GM12878 (cell line): ENCODE measurements around the gene SH3GL2. TPM values are rescaled to one million over a fixed set of nuclear protein-coding genes. Genes with fewer than 3 reads are reported as not detected.

Experiments used
- ATAC-seq: fragments of 200-7000 bp; cut with Tn5 transposase; 3 replicates; pipeline ENCODE4 v1.9.1; 2020; ENCODE audit warnings: mild to moderate bottlenecking, moderate library complexity
- BruUV-seq: library from RNA; stranded (reverse); fragments of 400-500 nt; replicated peaks from 2 replicates; lab custom pipeline; 2021; lab: Mats Ljungman, UMichigan
- CTCF ChIA-PET: fragments of 300-600 bp; sonication (Branson Sonifier 250); formaldehyde crosslinking; extraction: SDS; loops from one replicate; lab custom pipeline; 2021; ENCODE audit warnings: inconsistent platforms; lab: Yijun Ruan, JAX
- POLR2A ChIA-PET: fragments of 350-600 bp; formaldehyde crosslinking; extraction: SDS; loops from one replicate; lab custom pipeline; 2021; ENCODE audit warnings: inconsistent platforms; lab: Charles Lee
- RAD21 ChIA-PET: fragments of 300-600 bp; sonication (Branson Sonifier 250); formaldehyde crosslinking; loops from one replicate; lab custom pipeline; 2023; ENCODE audit warnings: antibody characterized with exemption; ENCODE audit not compliant: unreplicated experiment; lab: Charles Lee
- SMC1A ChIA-PET: fragments of 300-600 bp; sonication (Branson Sonifier 250); formaldehyde crosslinking; loops from one replicate; lab custom pipeline; 2023; ENCODE audit not compliant: unreplicated experiment, uncharacterized antibody; lab: Charles Lee
- DNase-seq: peaks from one replicate; pipeline ENCODE4 v3.0.0-alpha.2; 2011; ENCODE audit warnings: low read depth, low spot score
- FAIRE-seq: peaks from 3 replicates; lab custom pipeline; 2011; peaks lifted over from hg19 to GRCh38; lab: Jason Lieb, UNC
- H2AFZ ChIP-seq: 2 replicates; pipeline ENCODE4 v1.6.0; 2011; ENCODE audit warnings: low read depth, low read length, control low read depth; ENCODE audit not compliant: control insufficient read depth
- H3K27ac ChIP-seq: 2 replicates; pipeline ENCODE4 v1.5.1; 2011; ENCODE audit warnings: control low read depth; ENCODE audit not compliant: control insufficient read depth, insufficient read depth
- H3K27me3 ChIP-seq, 2 experiments: replicated peaks in 1 of 2; 2 replicates each; pipeline versions ENCODE4 v1.6.0 to v1.6.1; 2011; ENCODE audit warnings: low read length in 1 of 2; ENCODE audit not compliant: control insufficient read depth in 2 of 2, insufficient read depth in 2 of 2
- H3K36me3 ChIP-seq, 2 experiments: 2 replicates each; pipeline ENCODE4 v1.5.1; 2011; ENCODE audit warnings: low read length in 1 of 2; ENCODE audit not compliant: control insufficient read depth in 2 of 2, insufficient read depth in 2 of 2
- H3K4me1 ChIP-seq: 2 replicates; pipeline ENCODE4 v1.6.1; 2011; ENCODE audit warnings: mild to moderate bottlenecking, low read length, moderate library complexity, mixed read lengths; ENCODE audit not compliant: control insufficient read depth, insufficient read depth
- H3K4me2 ChIP-seq: 2 replicates; pipeline ENCODE4 v1.6.0; 2011; ENCODE audit warnings: control low read depth; ENCODE audit not compliant: control insufficient read depth, insufficient read depth
- H3K4me3 ChIP-seq: fragments of 200-600 bp; sonication (generic); 2 replicates; pipeline ENCODE4 v1.5.1; 2016
- H3K79me2 ChIP-seq: 2 replicates; pipeline ENCODE4 v1.6.0; 2011; ENCODE audit warnings: low read length; ENCODE audit not compliant: control insufficient read depth, insufficient read depth
- H3K9ac ChIP-seq: 2 replicates; pipeline ENCODE4 v1.8.0; 2011; ENCODE audit warnings: low read length, control low read depth, mixed read lengths; ENCODE audit not compliant: control insufficient read depth, insufficient read depth
- H3K9me3 ChIP-seq: replicated peaks from 3 replicates; pipeline ENCODE4 v1.5.1; 2011; ENCODE audit warnings: mild to moderate bottlenecking, low read length; ENCODE audit not compliant: control insufficient read depth, insufficient read depth
- H4K20me1 ChIP-seq: 2 replicates; pipeline ENCODE4 v1.6.0; 2011; ENCODE audit not compliant: control insufficient read depth, insufficient read depth
- BMI1 ChIP-seq: fragments of 450-650 bp; IDR thresholded peaks from 2 replicates; pipeline ENCODE4 v1.6.1; 2016; ENCODE audit warnings: mild to moderate bottlenecking, moderate library complexity, borderline replicate concordance
- CBFB ChIP-seq: IDR thresholded peaks from 2 replicates; pipeline ENCODE4 v1.6.1; 2016; ENCODE audit warnings: antibody characterized with exemption, low read depth
- CHD4 ChIP-seq: fragments of 200-600 bp; sonication (generic); IDR thresholded peaks from 2 replicates; pipeline ENCODE4 v1.6.1; 2016; ENCODE audit warnings: mild to moderate bottlenecking
- EP300 ChIP-seq, 2 experiments: fragments of 150-350 bp in 1 of 2; IDR thresholded peaks; 2 replicates each; pipeline ENCODE4 v1.6.1; 2011 to 2012; ENCODE audit warnings: low read depth in 2 of 2, low read length in 2 of 2, borderline replicate concordance in 1 of 2, improper control_type of control experiment in 1 of 2, inconsistent platforms in 1 of 2; ENCODE audit not compliant: control insufficient read depth in 1 of 2
- ESRRA ChIP-seq: IDR thresholded peaks from 2 replicates; pipeline ENCODE4 v1.6.1; 2012; ENCODE audit warnings: mild to moderate bottlenecking, low read length, improper control_type of control experiment
- GABPA ChIP-seq: IDR thresholded peaks from 2 replicates; pipeline ENCODE4 v1.6.1; 2014; ENCODE audit warnings: antibody characterized with exemption, low read depth, mild to moderate bottlenecking, inconsistent platforms
- HDAC2 ChIP-seq: fragments of 200-600 bp; sonication (generic); IDR thresholded peaks from 2 replicates; pipeline ENCODE4 v1.6.1; 2017
- KDM1A ChIP-seq: fragments of 200-600 bp; sonication (generic); IDR thresholded peaks from 2 replicates; pipeline ENCODE4 v1.6.1; 2016; ENCODE audit warnings: borderline replicate concordance
- MAX ChIP-seq: IDR thresholded peaks from 2 replicates; pipeline ENCODE4 v1.6.1; 2012; ENCODE audit warnings: low read depth, low read length, improper control_type of control experiment
- MEF2A ChIP-seq: IDR thresholded peaks from 2 replicates; pipeline ENCODE4 v1.6.1; 2011; ENCODE audit warnings: low read depth, mild to moderate bottlenecking, low read length, moderate library complexity; ENCODE audit not compliant: insufficient read depth
- SMAD1 ChIP-seq: fragments of 450-650 bp; IDR thresholded peaks from 2 replicates; pipeline ENCODE4 v1.6.1; 2018; ENCODE audit warnings: mild to moderate bottlenecking, low read depth; ENCODE audit not compliant: partially characterized antibody
- TAF1 ChIP-seq: IDR thresholded peaks from 2 replicates; pipeline ENCODE4 v1.6.1; 2011; ENCODE audit warnings: mild to moderate bottlenecking, low read depth, low read length, borderline replicate concordance
- ZBED1 ChIP-seq: IDR thresholded peaks from 2 replicates; pipeline ENCODE4 v1.6.1; 2016; ENCODE audit warnings: borderline replicate concordance
- ZNF274 ChIP-seq: IDR thresholded peaks from one replicate; pipeline ENCODE4 v1.8.0; 2011; ENCODE audit not compliant: insufficient read length, insufficient read depth
- WGBS: methylation state at CpG from one replicate; pipeline ENCODE4 v1.1.6; 2016; ENCODE audit warnings: low lambda C conversion rate; ENCODE audit not compliant: insufficient replicate concordance, insufficient coverage; ENCODE audit errors: missing lambda C conversion rate; 5-methylcytosine and 5-hydroxymethylcytosine counted together
- in situ Hi-C: fragments of 300-500 bp; cut with MboI; formaldehyde crosslinking; loops from 9 replicates; pipeline ENCODE4 v1.14.3; 2018; ENCODE audit warnings: mixed read lengths
- intact Hi-C: fragments of 100-400 bp; cut with micrococcal nuclease; formaldehyde crosslinking; loops from one replicate; pipeline ENCODE4 v1.14.2; 2022; ENCODE audit not compliant: unreplicated experiment
- polyA plus RNA-seq, 11 experiments: library from polyadenylated mRNA; depleted of rRNA in 4 of 11; unstranded in 6 of 11; stranded (reverse) in 5 of 11; fragments of >200 nt; fragmentation: Nextera tagmentation in 4 of 11; fragmentation: Illumina TruSeq in 1 of 11; extraction: Ambion mirVana in 4 of 11; extraction: Trizol in 1 of 11; gene quantifications; 1 replicate in 1 of 11; 2 replicates in 10 of 11; pipeline versions ENCODE4 v1.2.1 to v1.2.3, GENCODE V29; 2011 to 2016; ENCODE audit warnings: inconsistent platforms in 2 of 11, missing spikeins in 2 of 11, low read depth in 1 of 11
- total RNA-seq, 4 experiments: library from RNA; depleted of rRNA in 3 of 4; stranded (reverse); fragments of >200 nt in 3 of 4; fragmentation: Illumina TruSeq in 1 of 4; extraction: Trizol in 1 of 4; gene quantifications; 2 replicates each; pipeline versions ENCODE4 v1.2.1 to v1.2.3, GENCODE V29; 2013 to 2021

SH3GL2 gene
- total and polyA plus RNA-seq, 10 of the 15 experiments (the other 5 are each of a cell fraction or from before 2014, with no cell fraction given) = not detected

- TF ChIP-seq EP300 (IDR thresholded peaks at IDR 0.05; ENCODE audit: borderline replicate concordance in 1 of 2, control insufficient read depth in 1 of 2, low read depth in 2 of 2, low read length in 2 of 2) (no peak), ZBED1 (no peak), HDAC2 (no peak), MAX (no peak), CBFB (no peak), KDM1A (no peak), ESRRA (no peak), GABPA (no peak)
Observed at GRCh38 chr9:17824616-17825264, 245.9 kb downstream of the SH3GL2 start (continued).

DNA sequence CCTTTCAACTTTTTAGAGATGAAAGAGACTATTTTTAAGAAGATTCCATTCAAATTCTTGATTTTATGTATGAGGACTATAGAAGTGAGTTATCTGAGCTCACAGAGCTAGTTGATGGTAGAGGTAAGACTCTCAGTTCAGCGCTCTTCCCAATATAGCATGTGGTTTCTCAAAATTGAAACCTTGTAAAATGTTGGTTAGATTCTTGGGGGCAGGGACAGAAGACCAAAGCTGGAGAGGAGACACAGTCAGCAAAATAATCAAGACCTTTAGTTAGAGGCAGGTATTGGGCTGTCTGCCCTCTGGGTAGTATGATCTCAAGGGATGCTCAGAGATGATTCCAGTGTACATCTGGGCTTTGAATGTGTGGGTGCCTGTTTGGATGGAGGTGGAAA is 246.4 kb downstream of the SH3GL2 start:
- no peak overlapping the region for H3K27ac ChIP-seq
- H4K20me1 ChIP-seq = no peaks in the 10 kb centered on the region
- H3K4me1 ChIP-seq = no peaks in the 10 kb centered on the region
- POLR2A ChIA-PET = no interaction called here
- no peak overlapping the region for H3K4me3 ChIP-seq
- H2AFZ ChIP-seq = no peak overlapping the region
- no peaks in the 10 kb centered on the region for H3K79me2 ChIP-seq
- SMC1A ChIA-PET = interaction anchor here (0.6 kb wide), 1 partner anchor 11 kb away, joined by 3 read pairs; no protein-coding TSS in a partner anchor
- no TSS peak for BruUV-seq
- H3K36me3 ChIP-seq = no peaks in the 10 kb centered on the region
- in situ Hi-C loops = no loop called here
- no peak overlapping the region for H3K4me2 ChIP-seq
- RAD21 ChIA-PET = no interaction called here
- intact Hi-C loops = no loop called here
- H3K27me3 ChIP-seq = peaks cover 0 to 1% of the 10 kb centered on the region in 2 experiments; a peak in 1 of 4 replicates
- no peaks in the 10 kb centered on the region for H3K9me3 ChIP-seq
- DNase-seq (no peak), FAIRE-seq (no peak), ATAC-seq (no peak)
- 70% methylated on average over 1 of the region's 1 CpG for WGBS
- H3K9ac ChIP-seq = no peak overlapping the region
- CTCF ChIA-PET = interaction anchor here (0.5 to 2.0 kb wide), 2 partner anchors 12 to 14 kb away, joined by 3 to 10 read pairs; no protein-coding TSS in a partner anchor
- TF ChIP-seq ESRRA = no peak
- no peak for TF ChIP-seq BMI1
- TF ChIP-seq MEF2A = no peak
- no peak for TF ChIP-seq SMAD1
- no peak for TF ChIP-seq CHD4
- TF ChIP-seq ZNF274 = no peak
- no peak for TF ChIP-seq TAF1
